Measurements from ENCODE around the gene JUND. TPM values are rescaled to one million over a fixed set of nuclear protein-coding genes. Genes with fewer than 3 reads are reported as not detected.

The JUND gene
- total RNA-seq, 2 experiments from 2014 or later, result 1,827 to 1,976 TPM

DNA sequence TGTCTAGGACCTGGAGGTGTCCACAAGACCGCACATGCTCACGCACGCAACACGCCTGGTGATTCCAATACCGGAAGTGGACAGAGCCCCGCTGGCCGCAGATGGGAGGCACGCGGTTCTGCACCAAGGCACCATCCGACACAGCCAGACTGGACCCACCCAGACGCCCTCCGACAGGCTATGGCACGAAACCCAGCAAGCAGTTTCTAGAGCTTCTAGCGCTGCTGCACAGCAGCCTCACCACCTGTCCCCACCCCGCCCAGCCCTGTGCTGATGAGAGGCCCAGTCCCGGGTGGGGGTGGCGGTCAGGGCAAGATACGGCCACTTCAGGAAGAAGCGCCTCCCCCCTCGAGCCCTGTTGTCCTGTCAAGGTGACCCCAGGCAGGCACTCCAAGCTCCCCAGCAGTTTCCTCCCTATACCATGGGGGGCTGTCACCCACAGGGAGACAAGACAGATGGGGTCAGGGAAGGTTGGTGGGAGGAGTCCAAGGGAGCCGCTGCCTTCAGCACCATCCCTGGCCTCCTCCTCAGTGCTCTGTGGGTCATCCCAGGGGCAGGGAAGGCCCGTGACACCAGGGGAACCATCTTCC, 30.2 kb upstream of the JUND start:
- ATAC-seq (ENCODE audit: poor library complexity), result no peak
- DNase-seq, result no peak
- Mint-ChIP-seq H3K36me3 (ENCODE audit: low read depth) (peaks cover 48% of the 10 kb centered on the region), H3K9me3 (no peaks in the 10 kb centered on the region), H3K4me1 (ENCODE audit: low read depth) (peaks cover 12% of the 10 kb centered on the region), H3K27ac (no peak overlapping the region), H3K27me3 (no peaks in the 10 kb centered on the region), H3K4me3 (no peak overlapping the region)
- TF ChIP-seq, protein P1, sequence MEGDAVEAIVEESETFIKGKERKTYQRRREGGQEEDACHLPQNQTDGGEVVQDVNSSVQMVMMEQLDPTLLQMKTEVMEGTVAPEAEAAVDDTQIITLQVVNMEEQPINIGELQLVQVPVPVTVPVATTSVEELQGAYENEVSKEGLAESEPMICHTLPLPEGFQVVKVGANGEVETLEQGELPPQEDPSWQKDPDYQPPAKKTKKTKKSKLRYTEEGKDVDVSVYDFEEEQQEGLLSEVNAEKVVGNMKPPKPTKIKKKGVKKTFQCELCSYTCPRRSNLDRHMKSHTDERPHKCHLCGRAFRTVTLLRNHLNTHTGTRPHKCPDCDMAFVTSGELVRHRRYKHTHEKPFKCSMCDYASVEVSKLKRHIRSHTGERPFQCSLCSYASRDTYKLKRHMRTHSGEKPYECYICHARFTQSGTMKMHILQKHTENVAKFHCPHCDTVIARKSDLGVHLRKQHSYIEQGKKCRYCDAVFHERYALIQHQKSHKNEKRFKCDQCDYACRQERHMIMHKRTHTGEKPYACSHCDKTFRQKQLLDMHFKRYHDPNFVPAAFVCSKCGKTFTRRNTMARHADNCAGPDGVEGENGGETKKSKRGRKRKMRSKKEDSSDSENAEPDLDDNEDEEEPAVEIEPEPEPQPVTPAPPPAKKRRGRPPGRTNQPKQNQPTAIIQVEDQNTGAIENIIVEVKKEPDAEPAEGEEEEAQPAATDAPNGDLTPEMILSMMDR (IDR thresholded peaks at IDR 0.05), result no peak
- ChIA-PET POLR2A (interaction anchor here (1.7 to 13.9 kb wide), 2 partner anchors 8 to 26 kb away, joined by 4 to 761 read pairs; partner anchors contain the start of gene JUND), CTCF (interaction anchor here (0.9 kb wide), 1 partner anchor 32 kb away, joined by 3 read pairs; no protein-coding TSS in a partner anchor)
- Histone ChIP-seq H3K27ac (ENCODE audit: low read depth in 1 of 2, low read length in 2 of 2) (no peak overlapping the region), H3K9me3 (ENCODE audit: control insufficient read depth in 1 of 2, insufficient read depth in 1 of 2, low read length in 2 of 2) (peaks cover 0 to 6% of the 10 kb centered on the region in 2 experiments), H3K27me3 (ENCODE audit: control insufficient read depth in 1 of 2, insufficient read depth in 2 of 2, low read length in 2 of 2) (no peaks in the 10 kb centered on the region), H3K4me1 (ENCODE audit: insufficient read depth, low read length) (peaks cover 48% of the 10 kb centered on the region), H3K4me3 (ENCODE audit: low read length) (no peak overlapping the region), H3K36me3 (ENCODE audit: insufficient read depth, low read length) (peaks cover 53% of the 10 kb centered on the region)
- intact Hi-C loops (cut with DNase I, micrococcal nuclease), result no loop called here

DNA sequence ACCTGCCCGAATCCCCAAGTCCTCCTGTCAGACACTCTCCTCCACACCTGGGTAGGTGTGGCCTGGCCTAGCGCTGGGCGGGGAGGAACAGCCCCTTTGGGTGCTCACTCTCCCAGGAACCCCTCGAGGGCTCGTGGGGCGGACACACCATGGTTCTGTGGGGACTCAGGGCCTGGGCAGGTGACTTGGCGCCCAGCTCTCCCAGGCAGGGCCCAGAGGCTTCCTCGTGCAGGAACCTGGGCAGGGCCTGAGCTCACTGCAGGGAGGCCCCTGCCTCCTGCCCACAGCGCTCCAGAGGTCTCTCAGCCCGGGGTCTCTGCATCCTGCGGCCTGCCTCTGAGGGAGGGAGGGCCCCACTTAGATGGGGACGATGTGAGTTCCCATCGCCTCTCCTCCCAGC, 29.5 kb upstream of the JUND start:
- H3K4me1 Mint-ChIP-seq (ENCODE audit: low read depth), result peaks cover 18% of the 10 kb centered on the region
- intact Hi-C loops (cut with DNase I, micrococcal nuclease), result no loop called here
- no peak overlapping the region for H3K4me3 Mint-ChIP-seq
- TF ChIP-seq, protein P1 (IDR thresholded peaks at IDR 0.05), result no peak
- H3K27me3 Mint-ChIP-seq, result no peaks in the 10 kb centered on the region
- peaks cover 0 to 6% of the 10 kb centered on the region in 2 experiments for H3K9me3 ChIP-seq (ENCODE audit: control insufficient read depth in 1 of 2, insufficient read depth in 1 of 2, low read length in 2 of 2)
- H3K27ac ChIP-seq (ENCODE audit: low read depth in 1 of 2, low read length in 2 of 2), result no peak overlapping the region
- DNase-seq, result no peak
- H3K27me3 ChIP-seq (ENCODE audit: control insufficient read depth in 1 of 2, insufficient read depth in 2 of 2, low read length in 2 of 2), result no peaks in the 10 kb centered on the region
- H3K4me3 ChIP-seq (ENCODE audit: low read length), result no peak overlapping the region
- peaks cover 55% of the 10 kb centered on the region for H3K36me3 ChIP-seq (ENCODE audit: insufficient read depth, low read length)
- peaks cover 48% of the 10 kb centered on the region for H3K4me1 ChIP-seq (ENCODE audit: insufficient read depth, low read length)
- no peak overlapping the region for H3K27ac Mint-ChIP-seq
- POLR2A ChIA-PET, result interaction anchor here (1.0 to 13.9 kb wide), 2 partner anchors 12 to 25 kb away, joined by 4 to 761 read pairs; partner anchors contain the start of genes JUND and LSM4
- H3K9me3 Mint-ChIP-seq, result no peaks in the 10 kb centered on the region
- ATAC-seq (ENCODE audit: poor library complexity), result no peak
- CTCF ChIA-PET, result no interaction called here
- peaks cover 48% of the 10 kb centered on the region for H3K36me3 Mint-ChIP-seq (ENCODE audit: low read depth)

DNA sequence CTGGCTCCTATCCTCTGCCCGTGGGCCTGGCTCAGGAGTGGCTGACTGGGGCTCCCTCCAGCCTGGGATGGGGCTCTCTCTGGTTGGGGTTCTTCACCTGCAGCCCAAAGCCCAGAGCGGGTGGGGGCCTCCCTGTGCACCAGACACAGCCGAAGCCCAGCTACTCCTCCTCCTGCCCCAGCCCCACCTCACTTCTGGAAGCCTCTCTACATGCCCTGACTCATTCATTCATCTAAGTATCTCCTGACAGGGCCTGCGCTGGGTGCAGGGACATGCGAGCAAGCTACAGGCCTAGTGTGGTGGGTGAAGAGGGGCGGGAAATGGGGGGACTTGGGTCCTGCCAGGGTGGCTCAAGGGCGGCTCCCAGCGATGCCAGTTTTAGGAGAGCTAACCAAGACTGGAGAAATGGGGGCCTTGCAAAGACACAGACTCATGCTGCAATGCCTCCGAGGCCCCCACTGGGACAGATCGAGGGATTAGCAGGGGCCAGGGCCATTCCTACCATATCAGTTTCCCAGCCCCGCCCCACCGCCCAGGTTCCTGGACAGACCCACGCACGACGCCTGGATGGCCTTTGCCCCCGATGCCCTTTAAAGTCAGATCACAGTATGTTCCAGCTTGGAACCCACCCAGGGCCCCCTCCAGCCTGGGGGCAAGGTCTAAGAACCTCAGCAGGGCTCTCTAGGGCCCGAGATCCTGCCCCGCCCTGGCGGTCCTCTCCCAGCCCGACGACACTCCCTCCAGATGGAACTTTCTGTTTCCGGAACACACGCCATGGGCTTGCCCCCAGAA, 28.9 kb upstream of the JUND start:
- CTCF ChIA-PET, result no interaction called here
- Histone ChIP-seq H3K27me3 (ENCODE audit: control insufficient read depth in 1 of 2, insufficient read depth in 2 of 2, low read length in 2 of 2) (no peaks in the 10 kb centered on the region), H3K36me3 (ENCODE audit: insufficient read depth, low read length) (peaks cover 55% of the 10 kb centered on the region), H3K4me1 (ENCODE audit: insufficient read depth, low read length) (peaks cover 48% of the 10 kb centered on the region), H3K9me3 (ENCODE audit: control insufficient read depth in 1 of 2, insufficient read depth in 1 of 2, low read length in 2 of 2) (peaks cover 0 to 6% of the 10 kb centered on the region in 2 experiments), H3K4me3 (ENCODE audit: low read length) (no peak overlapping the region), H3K27ac (ENCODE audit: low read depth in 1 of 2, low read length in 2 of 2) (no peak overlapping the region)
- no peak for DNase-seq
- no peak for ATAC-seq (ENCODE audit: poor library complexity)
- Mint-ChIP-seq H3K27me3 (no peaks in the 10 kb centered on the region), H3K36me3 (ENCODE audit: low read depth) (peaks cover 42% of the 10 kb centered on the region), H3K4me3 (no peak overlapping the region), H3K27ac (no peak overlapping the region), H3K4me1 (ENCODE audit: low read depth) (peaks cover 24% of the 10 kb centered on the region), H3K9me3 (no peaks in the 10 kb centered on the region)
- POLR2A ChIA-PET, result interaction anchor here (1.0 to 13.9 kb wide), 3 partner anchors 9 to 24 kb away, joined by 3 to 761 read pairs (median 4); partner anchors contain the start of genes JUND and LSM4
- TF ChIP-seq, protein P1 (IDR thresholded peaks at IDR 0.05), result no peak
- intact Hi-C loops (cut with DNase I, micrococcal nuclease), result no loop called here
